Left ventricle myocardium inferior (tissue), 1 donor: Measurements from ENCODE around the gene CTNNA2. TPM values are rescaled to one million over a fixed set of nuclear protein-coding genes. Genes with fewer than 3 reads are reported as not detected.
A peak's percentile ranks its signal among the peaks of the same experiment; 100 is the strongest.

Experiments
- DNase-seq: peaks from one replicate; pipeline ENCODE4 v3.0.0-alpha.2; 2020
- H3K27ac ChIP-seq: fragments of 200-600 bp; replicated peaks from 2 replicates; pipeline ENCODE4 v1.8.0; 2021
- H3K27me3 ChIP-seq: fragments of 200-600 bp; 2 replicates; pipeline ENCODE4 v1.8.0; 2021; ENCODE audit warnings: low read depth
- H3K36me3 ChIP-seq: fragments of 200-600 bp; 2 replicates; pipeline ENCODE4 v1.8.0; 2021
- H3K4me1 ChIP-seq: fragments of 200-600 bp; 2 replicates; pipeline ENCODE4 v1.8.0; 2021
- H3K4me3 ChIP-seq: fragments of 200-600 bp; 2 replicates; pipeline ENCODE4 v1.8.0; 2021; ENCODE audit warnings: mild to moderate bottlenecking, moderate library complexity
- H3K9me3 ChIP-seq: fragments of 200-600 bp; replicated peaks from 2 replicates; pipeline ENCODE4 v1.8.0; 2021
- CTCF ChIP-seq: fragments of 200-600 bp; IDR thresholded peaks from 2 replicates; pipeline ENCODE4 v1.8.0; 2021; ENCODE audit warnings: antibody characterized with exemption, mild to moderate bottlenecking, borderline replicate concordance
- intact Hi-C: fragments of 100-400 bp; cut with micrococcal nuclease; formaldehyde crosslinking; loops from one replicate; pipeline ENCODE4 v1.11.0; 2022
- total RNA-seq: library from RNA; stranded (reverse); fragmentation: NEBNext Ultra II Directional; extraction: Animal tissue kit (Norgen Biotek cat#: 25700); gene quantifications from one replicate; pipeline ENCODE4 v1.2.1, GENCODE V29; 2021
- donor health status: DM: no; HTN: yes; CAD: no; lungs with severe emphysema.

Gene CTNNA2
- total RNA-seq, 1 donor from 2014 or later, result not detected

DNA sequence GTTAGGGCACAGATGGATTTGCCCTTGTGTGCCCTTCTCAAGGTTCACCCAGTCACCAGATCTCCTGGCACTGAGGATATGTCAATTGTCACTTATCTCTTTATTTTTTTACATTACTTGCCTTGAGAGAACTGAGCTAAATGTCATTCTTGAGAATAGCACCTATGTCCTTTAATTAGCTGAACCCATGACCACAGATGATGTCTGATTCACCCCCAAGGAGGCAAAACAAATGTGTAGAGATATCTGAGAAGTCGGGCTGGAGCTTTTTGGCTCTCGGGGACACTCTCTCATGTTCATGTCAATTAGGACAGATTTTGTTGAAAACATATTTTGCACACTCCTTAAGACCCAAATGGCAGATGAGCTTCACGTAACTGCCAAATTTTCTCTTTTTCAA is 963.1 kb downstream of the CTNNA2 start:
- H3K27me3 ChIP-seq, result no peaks in the 10 kb centered on the region
- TF ChIP-seq CTCF, result no peak
- peaks cover 11% of the 10 kb centered on the region for H3K4me1 ChIP-seq
- H3K9me3 ChIP-seq, result peaks cover 5% of the 10 kb centered on the region
- no peak overlapping the region for H3K4me3 ChIP-seq
- H3K36me3 ChIP-seq, result no peaks in the 10 kb centered on the region
- no peak for DNase-seq
- intact Hi-C loops, result no loop called here
- H3K27ac ChIP-seq, result no peak overlapping the region

- no peak for TF ChIP-seq CTCF
- Histone ChIP-seq H3K9me3 (no peaks in the 10 kb centered on the region), H3K27me3 (no peaks in the 10 kb centered on the region), H3K36me3 (no peaks in the 10 kb centered on the region), H3K27ac (no peak overlapping the region), H3K4me3 (no peak overlapping the region), H3K4me1 (peaks cover 11% of the 10 kb centered on the region)
- no peak for DNase-seq
- intact Hi-C loops, result no loop called here
Measured at GRCh38 chr2:80476535-80477117, 963.8 kb downstream of the CTNNA2 start.

DNA sequence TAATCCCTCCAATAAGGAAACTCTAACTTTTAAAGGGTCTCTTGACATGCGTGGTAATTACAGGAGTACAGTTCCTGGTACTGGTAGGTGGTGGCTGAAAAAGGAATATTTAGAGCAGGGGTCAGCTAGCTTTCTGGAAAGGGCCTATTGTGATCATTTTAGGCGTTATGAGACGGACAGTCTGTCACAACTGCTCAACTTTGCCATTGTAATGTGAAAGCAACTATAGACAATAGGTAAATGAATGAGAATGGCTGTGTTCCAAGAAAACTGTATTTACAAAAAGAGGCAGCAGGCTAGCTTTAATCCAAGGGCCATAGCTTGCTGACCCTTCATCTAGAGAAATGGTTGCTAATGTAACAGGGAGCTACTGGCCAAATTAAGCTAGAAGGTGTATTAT is 969.4 kb downstream of the CTNNA2 start:
- H3K27me3 ChIP-seq, result no peaks in the 10 kb centered on the region
- H3K9me3 ChIP-seq, result no peaks in the 10 kb centered on the region
- no peak for DNase-seq
- peaks cover 7% of the 10 kb centered on the region for H3K4me1 ChIP-seq
- no peak overlapping the region for H3K4me3 ChIP-seq
- no peaks in the 10 kb centered on the region for H3K36me3 ChIP-seq
- peak overlapping the region; percentile 57 for H3K27ac ChIP-seq
- TF ChIP-seq CTCF, result no peak
- intact Hi-C loops, result no loop called here

- Histone ChIP-seq H3K4me3 (no peak overlapping the region), H3K27me3 (no peaks in the 10 kb centered on the region), H3K36me3 (no peaks in the 10 kb centered on the region), H3K9me3 (no peaks in the 10 kb centered on the region), H3K4me1 (no peaks in the 10 kb centered on the region), H3K27ac (no peak overlapping the region)
- no peak for TF ChIP-seq CTCF
- DNase-seq, result no peak
- intact Hi-C loops, result no loop called here
Measured at GRCh38 chr2:80489717-80490116, 976.9 kb downstream of the CTNNA2 start.

DNA sequence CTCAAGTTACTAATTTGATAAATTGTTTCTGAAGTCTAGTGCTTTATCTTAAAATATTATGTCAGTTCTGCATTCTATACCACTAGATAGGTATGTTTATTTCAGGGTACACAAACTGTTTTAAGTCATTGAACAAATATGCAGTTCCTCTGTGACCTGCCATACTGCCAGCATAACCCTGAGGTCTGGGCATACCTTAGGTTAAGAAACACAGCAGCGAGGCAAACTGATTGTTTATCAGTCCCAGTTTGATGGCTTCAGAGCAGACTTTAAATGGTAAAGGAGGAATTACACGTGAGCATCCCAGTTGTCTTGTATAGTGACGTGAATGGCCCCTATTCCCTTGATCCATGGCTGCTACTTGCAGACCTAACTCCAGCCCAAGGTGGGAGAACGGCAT is 978.1 kb downstream of the CTNNA2 start:
- H3K27me3 ChIP-seq, result no peaks in the 10 kb centered on the region
- no peak overlapping the region for H3K27ac ChIP-seq
- intact Hi-C loops, result no loop called here
- H3K9me3 ChIP-seq, result no peaks in the 10 kb centered on the region
- no peaks in the 10 kb centered on the region for H3K36me3 ChIP-seq
- TF ChIP-seq CTCF, result no peak
- H3K4me1 ChIP-seq, result no peaks in the 10 kb centered on the region
- H3K4me3 ChIP-seq, result no peak overlapping the region
- no peak for DNase-seq

- Histone ChIP-seq H3K4me3 (no peak overlapping the region), H3K4me1 (no peaks in the 10 kb centered on the region), H3K27ac (no peak overlapping the region), H3K27me3 (no peaks in the 10 kb centered on the region), H3K36me3 (no peaks in the 10 kb centered on the region), H3K9me3 (no peaks in the 10 kb centered on the region)
- no peak for DNase-seq
- intact Hi-C loops, result loop anchor here (5.0 kb wide), 1 partner anchor 424 kb away; no protein-coding TSS in a partner anchor
- TF ChIP-seq CTCF, result no peak
Measured at GRCh38 chr2:80496346-80496745, 983.5 kb downstream of the CTNNA2 start.
